Neural cell (in vitro differentiated cells): ENCODE data around the gene KITLG.

Experiments used
- EZH2 ChIP-seq: fragments of 200-600, 300-800 bp; shearing (Covaris generic), sonication (generic); IDR thresholded peaks from 2 replicates; pipeline ENCODE4 v1.6.1; 2014; ENCODE audit warnings: antibody characterized with exemption, low read length, borderline replicate concordance, mild to moderate bottlenecking; ENCODE audit not compliant: insufficient read depth, poor library complexity, severe bottlenecking
- POLR2AphosphoS5 ChIP-seq: IDR thresholded peaks from 2 replicates; pipeline ENCODE4 v1.6.1; 2012
- RAD21 ChIP-seq: fragments of 450-650 bp; conservative IDR thresholded peaks from 2 replicates; pipeline ENCODE4 v1.6.1; 2014; ENCODE audit warnings: antibody characterized with exemption, mild to moderate bottlenecking, moderate library complexity
- REST ChIP-seq: IDR thresholded peaks from 2 replicates; pipeline ENCODE4 v1.6.1; 2012; ENCODE audit warnings: borderline replicate concordance
- TAF1 ChIP-seq: IDR thresholded peaks from 2 replicates; pipeline ENCODE4 v1.6.1; 2012; ENCODE audit warnings: low read depth
- TF ChIP-seq, protein P1 (sequence below): fragments of 450-650 bp; IDR thresholded peaks from 2 replicates; pipeline ENCODE4 v1.5.1; 2014; ENCODE audit warnings: antibody characterized with exemption, mild to moderate bottlenecking, moderate library complexity; ENCODE audit not compliant: poor library complexity, severe bottlenecking

- TF ChIP-seq EZH2, result no peak
- TF ChIP-seq, protein P1, sequence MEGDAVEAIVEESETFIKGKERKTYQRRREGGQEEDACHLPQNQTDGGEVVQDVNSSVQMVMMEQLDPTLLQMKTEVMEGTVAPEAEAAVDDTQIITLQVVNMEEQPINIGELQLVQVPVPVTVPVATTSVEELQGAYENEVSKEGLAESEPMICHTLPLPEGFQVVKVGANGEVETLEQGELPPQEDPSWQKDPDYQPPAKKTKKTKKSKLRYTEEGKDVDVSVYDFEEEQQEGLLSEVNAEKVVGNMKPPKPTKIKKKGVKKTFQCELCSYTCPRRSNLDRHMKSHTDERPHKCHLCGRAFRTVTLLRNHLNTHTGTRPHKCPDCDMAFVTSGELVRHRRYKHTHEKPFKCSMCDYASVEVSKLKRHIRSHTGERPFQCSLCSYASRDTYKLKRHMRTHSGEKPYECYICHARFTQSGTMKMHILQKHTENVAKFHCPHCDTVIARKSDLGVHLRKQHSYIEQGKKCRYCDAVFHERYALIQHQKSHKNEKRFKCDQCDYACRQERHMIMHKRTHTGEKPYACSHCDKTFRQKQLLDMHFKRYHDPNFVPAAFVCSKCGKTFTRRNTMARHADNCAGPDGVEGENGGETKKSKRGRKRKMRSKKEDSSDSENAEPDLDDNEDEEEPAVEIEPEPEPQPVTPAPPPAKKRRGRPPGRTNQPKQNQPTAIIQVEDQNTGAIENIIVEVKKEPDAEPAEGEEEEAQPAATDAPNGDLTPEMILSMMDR, result no peak
- TF ChIP-seq TAF1, result no peak
- TF ChIP-seq POLR2AphosphoS5, result no peak
- TF ChIP-seq REST, result no peak
- no peak for TF ChIP-seq RAD21
Observed at GRCh38 chr12:88625356-88625755, 45.1 kb upstream of the KITLG start.
